Glutamatergic neuron (in vitro differentiated cells): ENCODE results near the gene NRXN3. TPM values are rescaled to one million over a fixed set of nuclear protein-coding genes. Genes with fewer than 3 reads are reported as not detected.
"Not testable (repeated sequence)": the region's sequence is repeated elsewhere in the genome, so short reads cannot be mapped to it uniquely, and the experiment has no call there.

ENCODE experiments used
- DNase-seq: peaks from one replicate; pipeline ENCODE4 v3.0.0; 2022
- H3K27ac Mint-ChIP-seq: one replicate; pipeline ENCODE4 v1.8.0; 2020; ENCODE audit warnings: mild to moderate bottlenecking, mixed read lengths, inconsistent platforms; ENCODE audit not compliant: unreplicated experiment
- H3K27me3 Mint-ChIP-seq: one replicate; pipeline ENCODE4 v1.8.0; 2020; ENCODE audit warnings: mild to moderate bottlenecking, moderate library complexity, mixed read lengths, inconsistent platforms; ENCODE audit not compliant: unreplicated experiment
- H3K36me3 Mint-ChIP-seq: one replicate; pipeline ENCODE4 v1.8.0; 2020; ENCODE audit warnings: mild to moderate bottlenecking, mixed read lengths, inconsistent platforms; ENCODE audit not compliant: unreplicated experiment
- H3K4me1 Mint-ChIP-seq: one replicate; pipeline ENCODE4 v1.8.0; 2020; ENCODE audit warnings: mild to moderate bottlenecking, low read depth, mixed read lengths, inconsistent platforms; ENCODE audit not compliant: unreplicated experiment
- H3K4me3 Mint-ChIP-seq: one replicate; pipeline ENCODE4 v1.8.0; 2020; ENCODE audit warnings: mild to moderate bottlenecking, mixed read lengths, inconsistent platforms; ENCODE audit not compliant: unreplicated experiment
- H3K9me3 Mint-ChIP-seq: one replicate; pipeline ENCODE4 v1.8.0; 2020; ENCODE audit warnings: mild to moderate bottlenecking, moderate library complexity, mixed read lengths, inconsistent platforms; ENCODE audit not compliant: unreplicated experiment
- total RNA-seq: library from RNA; stranded (reverse); fragmentation: NEBNext Ultra II Directional; extraction: Animal tissue kit (Norgen Biotek cat#: 25700); gene quantifications from one replicate; pipeline ENCODE4 v1.2.1, GENCODE V29; 2021; ENCODE audit not compliant: unreplicated experiment
- TF ChIP-seq, protein P1 (sequence below): fragments of 200-600 bp; sonication (generic); IDR thresholded peaks from one replicate; pipeline ENCODE4 v1.5.0; 2021; ENCODE audit not compliant: partially characterized antibody, unreplicated experiment

Gene NRXN3
- total RNA-seq, 1 donor from 2014 or later: 1.2 TPM

GRCh38 chr14:78486621-78487020 lies 316.4 kb downstream of the NRXN3 start:
- H3K4me1 Mint-ChIP-seq: peaks cover 18% of the 10 kb centered on the region
- peaks cover 2% of the 10 kb centered on the region for H3K9me3 Mint-ChIP-seq
- H3K27me3 Mint-ChIP-seq: peaks cover 4% of the 10 kb centered on the region
- no peak for DNase-seq
- H3K36me3 Mint-ChIP-seq: no peaks in the 10 kb centered on the region
- no peak overlapping the region for H3K4me3 Mint-ChIP-seq
- H3K27ac Mint-ChIP-seq: no peak overlapping the region
- TF ChIP-seq, protein P1, sequence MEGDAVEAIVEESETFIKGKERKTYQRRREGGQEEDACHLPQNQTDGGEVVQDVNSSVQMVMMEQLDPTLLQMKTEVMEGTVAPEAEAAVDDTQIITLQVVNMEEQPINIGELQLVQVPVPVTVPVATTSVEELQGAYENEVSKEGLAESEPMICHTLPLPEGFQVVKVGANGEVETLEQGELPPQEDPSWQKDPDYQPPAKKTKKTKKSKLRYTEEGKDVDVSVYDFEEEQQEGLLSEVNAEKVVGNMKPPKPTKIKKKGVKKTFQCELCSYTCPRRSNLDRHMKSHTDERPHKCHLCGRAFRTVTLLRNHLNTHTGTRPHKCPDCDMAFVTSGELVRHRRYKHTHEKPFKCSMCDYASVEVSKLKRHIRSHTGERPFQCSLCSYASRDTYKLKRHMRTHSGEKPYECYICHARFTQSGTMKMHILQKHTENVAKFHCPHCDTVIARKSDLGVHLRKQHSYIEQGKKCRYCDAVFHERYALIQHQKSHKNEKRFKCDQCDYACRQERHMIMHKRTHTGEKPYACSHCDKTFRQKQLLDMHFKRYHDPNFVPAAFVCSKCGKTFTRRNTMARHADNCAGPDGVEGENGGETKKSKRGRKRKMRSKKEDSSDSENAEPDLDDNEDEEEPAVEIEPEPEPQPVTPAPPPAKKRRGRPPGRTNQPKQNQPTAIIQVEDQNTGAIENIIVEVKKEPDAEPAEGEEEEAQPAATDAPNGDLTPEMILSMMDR: no peak

GRCh38 chr14:78487573-78487972 lies 317.4 kb downstream of the NRXN3 start:
- H3K27ac Mint-ChIP-seq, DNase-seq, H3K36me3 Mint-ChIP-seq, H3K9me3 Mint-ChIP-seq, H3K27me3 Mint-ChIP-seq, H3K4me3 Mint-ChIP-seq: not testable (repeated sequence)
- H3K4me1 Mint-ChIP-seq: peaks cover 18% of the 10 kb centered on the region

GRCh38 chr14:78488938-78489337 lies 318.8 kb downstream of the NRXN3 start:
- Mint-ChIP-seq H3K4me3 (peak overlapping the region; percentile 2), H3K9me3 (peaks cover 2% of the 10 kb centered on the region), H3K36me3 (no peaks in the 10 kb centered on the region), H3K27me3 (peaks cover 4% of the 10 kb centered on the region), H3K27ac (peak overlapping the region; percentile 9), H3K4me1 (peaks cover 18% of the 10 kb centered on the region)
- TF ChIP-seq, protein P1: no peak
- no peak for DNase-seq

GRCh38 chr14:78491048-78491447 lies 320.9 kb downstream of the NRXN3 start:
- Mint-ChIP-seq H3K36me3 (no peaks in the 10 kb centered on the region), H3K4me3 (peak overlapping the region; percentile 30), H3K27ac (peak overlapping the region; percentile 79), H3K27me3 (peaks cover 4% of the 10 kb centered on the region), H3K9me3 (peaks cover 2% of the 10 kb centered on the region), H3K4me1 (peaks cover 18% of the 10 kb centered on the region)
- TF ChIP-seq, protein P1: no peak
- peak; percentile 66 for DNase-seq

- Mint-ChIP-seq H3K4me3 (no peak overlapping the region), H3K36me3 (no peaks in the 10 kb centered on the region), H3K4me1 (peaks cover 20% of the 10 kb centered on the region), H3K27ac (no peak overlapping the region), H3K9me3 (no peaks in the 10 kb centered on the region), H3K27me3 (peaks cover 3% of the 10 kb centered on the region)
- TF ChIP-seq, protein P1: no peak
- DNase-seq: no peak
Observed at GRCh38 chr14:78498062-78498595, 328.0 kb downstream of the NRXN3 start.
